GM12878 (cell line): ENCODE data around the gene NPNT. TPM values are rescaled to one million over a fixed set of nuclear protein-coding genes. Genes with fewer than 3 reads are reported as not detected.

Experiments used
- ATAC-seq: fragments of 200-7000 bp; cut with Tn5 transposase; 3 replicates; pipeline ENCODE4 v1.9.1; 2020; ENCODE audit warnings: mild to moderate bottlenecking, moderate library complexity
- BruUV-seq: library from RNA; stranded (reverse); fragments of 400-500 nt; replicated peaks from 2 replicates; lab custom pipeline; 2021; lab: Mats Ljungman, UMichigan
- CTCF ChIA-PET: fragments of 300-600 bp; sonication (Branson Sonifier 250); formaldehyde crosslinking; extraction: SDS; loops from one replicate; lab custom pipeline; 2021; ENCODE audit warnings: inconsistent platforms; lab: Yijun Ruan, JAX
- POLR2A ChIA-PET: fragments of 350-600 bp; formaldehyde crosslinking; extraction: SDS; loops from one replicate; lab custom pipeline; 2021; ENCODE audit warnings: inconsistent platforms; lab: Charles Lee
- RAD21 ChIA-PET: fragments of 300-600 bp; sonication (Branson Sonifier 250); formaldehyde crosslinking; loops from one replicate; lab custom pipeline; 2023; ENCODE audit warnings: antibody characterized with exemption; ENCODE audit not compliant: unreplicated experiment; lab: Charles Lee
- SMC1A ChIA-PET: fragments of 300-600 bp; sonication (Branson Sonifier 250); formaldehyde crosslinking; loops from one replicate; lab custom pipeline; 2023; ENCODE audit not compliant: unreplicated experiment, uncharacterized antibody; lab: Charles Lee
- DNase-seq: peaks from one replicate; pipeline ENCODE4 v3.0.0-alpha.2; 2011; ENCODE audit warnings: low read depth, low spot score
- FAIRE-seq: peaks from 3 replicates; lab custom pipeline; 2011; peaks lifted over from hg19 to GRCh38; lab: Jason Lieb, UNC
- H2AFZ ChIP-seq: 2 replicates; pipeline ENCODE4 v1.6.0; 2011; ENCODE audit warnings: low read depth, low read length, control low read depth; ENCODE audit not compliant: control insufficient read depth
- H3K27ac ChIP-seq: 2 replicates; pipeline ENCODE4 v1.5.1; 2011; ENCODE audit warnings: control low read depth; ENCODE audit not compliant: control insufficient read depth, insufficient read depth
- H3K27me3 ChIP-seq, 2 experiments: replicated peaks in 1 of 2; 2 replicates each; pipeline versions ENCODE4 v1.6.0 to v1.6.1; 2011; ENCODE audit warnings: low read length in 1 of 2; ENCODE audit not compliant: control insufficient read depth in 2 of 2, insufficient read depth in 2 of 2
- H3K36me3 ChIP-seq, 2 experiments: 2 replicates each; pipeline ENCODE4 v1.5.1; 2011; ENCODE audit warnings: low read length in 1 of 2; ENCODE audit not compliant: control insufficient read depth in 2 of 2, insufficient read depth in 2 of 2
- H3K4me1 ChIP-seq: 2 replicates; pipeline ENCODE4 v1.6.1; 2011; ENCODE audit warnings: mild to moderate bottlenecking, low read length, moderate library complexity, mixed read lengths; ENCODE audit not compliant: control insufficient read depth, insufficient read depth
- H3K4me2 ChIP-seq: 2 replicates; pipeline ENCODE4 v1.6.0; 2011; ENCODE audit warnings: control low read depth; ENCODE audit not compliant: control insufficient read depth, insufficient read depth
- H3K4me3 ChIP-seq: fragments of 200-600 bp; sonication (generic); 2 replicates; pipeline ENCODE4 v1.5.1; 2016
- H3K79me2 ChIP-seq: 2 replicates; pipeline ENCODE4 v1.6.0; 2011; ENCODE audit warnings: low read length; ENCODE audit not compliant: control insufficient read depth, insufficient read depth
- H3K9ac ChIP-seq: 2 replicates; pipeline ENCODE4 v1.8.0; 2011; ENCODE audit warnings: low read length, control low read depth, mixed read lengths; ENCODE audit not compliant: control insufficient read depth, insufficient read depth
- H3K9me3 ChIP-seq: replicated peaks from 3 replicates; pipeline ENCODE4 v1.5.1; 2011; ENCODE audit warnings: mild to moderate bottlenecking, low read length; ENCODE audit not compliant: control insufficient read depth, insufficient read depth
- H4K20me1 ChIP-seq: 2 replicates; pipeline ENCODE4 v1.6.0; 2011; ENCODE audit not compliant: control insufficient read depth, insufficient read depth
- ASH2L ChIP-seq: fragments of 300-600, 200-600 bp; sonication (generic); IDR thresholded peaks from 2 replicates; pipeline ENCODE4 v1.6.1; 2017; ENCODE audit warnings: low read depth, mild to moderate bottlenecking, borderline replicate concordance
- ATF7 ChIP-seq: fragments of 450-650 bp; IDR thresholded peaks from 2 replicates; pipeline ENCODE4 v1.6.1; 2016; ENCODE audit warnings: low read depth, mild to moderate bottlenecking
- BCL11A ChIP-seq: IDR thresholded peaks from 2 replicates; pipeline ENCODE4 v1.6.1; 2011; ENCODE audit warnings: low read depth, low read length
- CEBPB ChIP-seq, 2 experiments: fragments of 150-350 bp in 1 of 2; IDR thresholded peaks; 2 replicates each; pipeline ENCODE4 v1.6.1; 2012 to 2014; ENCODE audit warnings: low read depth in 2 of 2, low read length in 2 of 2, borderline replicate concordance in 1 of 2, inconsistent platforms in 1 of 2
- CHD2 ChIP-seq: IDR thresholded peaks from 2 replicates; pipeline ENCODE4 v1.6.1; 2011; ENCODE audit warnings: low read depth, low read length, improper control_type of control experiment, borderline replicate concordance
- CHD4 ChIP-seq: fragments of 200-600 bp; sonication (generic); IDR thresholded peaks from 2 replicates; pipeline ENCODE4 v1.6.1; 2016; ENCODE audit warnings: mild to moderate bottlenecking
- ESRRA ChIP-seq: IDR thresholded peaks from 2 replicates; pipeline ENCODE4 v1.6.1; 2012; ENCODE audit warnings: mild to moderate bottlenecking, low read length, improper control_type of control experiment
- ETV6 ChIP-seq, 2 experiments: fragments of 450-650 bp in 1 of 2; IDR thresholded peaks in 1 of 2; conservative IDR thresholded peaks in 1 of 2; 2 replicates each; pipeline ENCODE4 v1.6.1; 2014; ENCODE audit warnings: antibody characterized with exemption in 1 of 2, borderline replicate concordance in 1 of 2, low read depth in 1 of 2, mild to moderate bottlenecking in 1 of 2, moderate library complexity in 1 of 2
- GABPA ChIP-seq: IDR thresholded peaks from 2 replicates; pipeline ENCODE4 v1.6.1; 2014; ENCODE audit warnings: antibody characterized with exemption, low read depth, mild to moderate bottlenecking, inconsistent platforms
- IKZF1 ChIP-seq: fragments of 450-650 bp; conservative IDR thresholded peaks from 2 replicates; pipeline ENCODE4 v1.6.1; 2017; ENCODE audit warnings: antibody characterized with exemption, mild to moderate bottlenecking
- KAT2A ChIP-seq: conservative IDR thresholded peaks from 2 replicates; pipeline ENCODE4 v1.6.1; 2011; ENCODE audit warnings: low read depth, low read length; ENCODE audit not compliant: control insufficient read depth
- MTA2 ChIP-seq: fragments of 450-650 bp; IDR thresholded peaks from 2 replicates; pipeline ENCODE4 v1.6.1; 2016; ENCODE audit warnings: low read depth, mild to moderate bottlenecking, moderate library complexity
- MTA3 ChIP-seq: IDR thresholded peaks from 2 replicates; pipeline ENCODE4 v1.6.1; 2012; ENCODE audit warnings: low read length, inconsistent platforms, borderline replicate concordance
- MYB ChIP-seq: fragments of 150-350 bp; IDR thresholded peaks from 2 replicates; pipeline ENCODE4 v1.6.1; 2014; ENCODE audit warnings: mild to moderate bottlenecking, low read depth, low read length, borderline replicate concordance
- NFXL1 ChIP-seq: fragments of 450-650 bp; IDR thresholded peaks from 2 replicates; pipeline ENCODE4 v1.6.1; 2017; ENCODE audit warnings: antibody characterized with exemption, mild to moderate bottlenecking, borderline replicate concordance
- NR2C2 ChIP-seq: IDR thresholded peaks from 2 replicates; pipeline ENCODE4 v1.6.1; 2011; ENCODE audit warnings: borderline replicate concordance, low read depth; ENCODE audit not compliant: control insufficient read depth, insufficient read length
- PKNOX1 ChIP-seq: fragments of 450-650 bp; IDR thresholded peaks from 2 replicates; pipeline ENCODE4 v1.6.1; 2016; ENCODE audit warnings: mild to moderate bottlenecking
- POU2F2 ChIP-seq: IDR thresholded peaks from 3 replicates; pipeline ENCODE4 v1.6.1; 2011; ENCODE audit warnings: low read depth, mild to moderate bottlenecking, low read length, borderline replicate concordance
- TAF1 ChIP-seq: IDR thresholded peaks from 2 replicates; pipeline ENCODE4 v1.6.1; 2011; ENCODE audit warnings: mild to moderate bottlenecking, low read depth, low read length, borderline replicate concordance
- TCF12 ChIP-seq: IDR thresholded peaks from 2 replicates; pipeline ENCODE4 v1.6.1; 2011; ENCODE audit warnings: low read depth, mild to moderate bottlenecking, low read length
- TCF3 ChIP-seq: IDR thresholded peaks from 2 replicates; pipeline ENCODE4 v1.6.1; 2012; ENCODE audit warnings: low read depth, mild to moderate bottlenecking, low read length, borderline replicate concordance; ENCODE audit not compliant: insufficient read depth
- ZNF622 ChIP-seq: fragments of 450-650 bp; IDR thresholded peaks from 2 replicates; pipeline ENCODE4 v1.6.1; 2017; ENCODE audit warnings: mild to moderate bottlenecking, inconsistent platforms
- WGBS: methylation state at CpG from one replicate; pipeline ENCODE4 v1.1.6; 2016; ENCODE audit warnings: low lambda C conversion rate; ENCODE audit not compliant: insufficient replicate concordance, insufficient coverage; ENCODE audit errors: missing lambda C conversion rate; 5-methylcytosine and 5-hydroxymethylcytosine counted together
- in situ Hi-C: fragments of 300-500 bp; cut with MboI; formaldehyde crosslinking; loops from 9 replicates; pipeline ENCODE4 v1.14.3; 2018; ENCODE audit warnings: mixed read lengths
- intact Hi-C: fragments of 100-400 bp; cut with micrococcal nuclease; formaldehyde crosslinking; loops from one replicate; pipeline ENCODE4 v1.14.2; 2022; ENCODE audit not compliant: unreplicated experiment
- polyA plus RNA-seq, 11 experiments: library from polyadenylated mRNA; depleted of rRNA in 4 of 11; unstranded in 6 of 11; stranded (reverse) in 5 of 11; fragments of >200 nt; fragmentation: Nextera tagmentation in 4 of 11; fragmentation: Illumina TruSeq in 1 of 11; extraction: Ambion mirVana in 4 of 11; extraction: Trizol in 1 of 11; gene quantifications; 1 replicate in 1 of 11; 2 replicates in 10 of 11; pipeline versions ENCODE4 v1.2.1 to v1.2.3, GENCODE V29; 2011 to 2016; ENCODE audit warnings: inconsistent platforms in 2 of 11, missing spikeins in 2 of 11, low read depth in 1 of 11
- total RNA-seq, 4 experiments: library from RNA; depleted of rRNA in 3 of 4; stranded (reverse); fragments of >200 nt in 3 of 4; fragmentation: Illumina TruSeq in 1 of 4; extraction: Trizol in 1 of 4; gene quantifications; 2 replicates each; pipeline versions ENCODE4 v1.2.1 to v1.2.3, GENCODE V29; 2013 to 2021
- TF ChIP-seq, protein P1 (sequence below): IDR thresholded peaks from 2 replicates; pipeline ENCODE4 v1.6.1; 2011; ENCODE audit warnings: borderline replicate concordance, low read depth, mild to moderate bottlenecking, moderate library complexity, mixed read lengths, low read length; ENCODE audit not compliant: insufficient read depth; ENCODE audit errors: extremely low read length

The NPNT gene
- total and polyA plus RNA-seq, 10 of the 15 experiments (the other 5 are each of a cell fraction or from before 2014, with no cell fraction given): 0.18 to 70.5 (median 54.1) TPM

- TF ChIP-seq MYB (no peak), BCL11A (no peak), ZNF622 (no peak), CHD2 (no peak), MTA2 (no peak), NFXL1 (no peak), TAF1 (no peak)
- TF ChIP-seq, protein P1, sequence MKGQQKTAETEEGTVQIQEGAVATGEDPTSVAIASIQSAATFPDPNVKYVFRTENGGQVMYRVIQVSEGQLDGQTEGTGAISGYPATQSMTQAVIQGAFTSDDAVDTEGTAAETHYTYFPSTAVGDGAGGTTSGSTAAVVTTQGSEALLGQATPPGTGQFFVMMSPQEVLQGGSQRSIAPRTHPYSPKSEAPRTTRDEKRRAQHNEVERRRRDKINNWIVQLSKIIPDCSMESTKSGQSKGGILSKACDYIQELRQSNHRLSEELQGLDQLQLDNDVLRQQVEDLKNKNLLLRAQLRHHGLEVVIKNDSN: no peak
Measured at GRCh38 chr4:105976915-105977314, 81.6 kb downstream of the NPNT start (continued).

DNA sequence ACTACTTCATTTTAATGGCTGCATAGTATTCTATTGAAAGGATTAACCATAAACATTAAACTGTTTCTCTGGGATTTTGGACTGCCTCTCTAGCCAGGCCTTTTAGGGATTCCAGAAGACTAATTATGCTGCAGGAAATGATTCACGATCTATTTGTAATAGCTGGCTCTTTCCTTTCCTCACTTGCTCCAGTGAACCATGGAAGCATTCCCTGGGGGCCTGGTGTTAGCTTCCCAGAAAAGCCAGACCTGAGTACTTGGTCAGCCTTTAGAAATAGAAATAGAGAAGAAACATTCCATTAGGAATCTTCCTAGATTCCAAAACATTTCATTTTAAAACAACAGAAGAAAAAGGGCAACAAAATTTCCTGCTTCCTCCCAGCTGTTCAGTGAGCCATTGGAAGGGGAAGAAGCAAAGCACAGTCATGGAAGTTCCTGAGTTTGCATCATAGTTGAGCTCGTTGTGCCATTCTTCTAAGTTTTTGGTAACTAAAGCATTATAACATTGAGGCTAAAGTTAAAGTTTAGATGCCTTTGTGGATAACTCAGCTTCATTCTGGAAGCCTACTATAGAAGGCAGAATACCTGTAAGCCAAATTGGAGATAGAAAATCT lies 83.5 kb downstream of the NPNT start:
- no peaks in the 10 kb centered on the region for H3K36me3 ChIP-seq
- in situ Hi-C loops: no loop called here
- H3K4me2 ChIP-seq: no peak overlapping the region
- H3K27ac ChIP-seq: no peak overlapping the region
- BruUV-seq: no TSS peak
- no peak for TF ChIP-seq ESRRA
- TF ChIP-seq ASH2L: no peak
- TF ChIP-seq NR2C2: no peak
- no peak for TF ChIP-seq PKNOX1
- no peak for TF ChIP-seq KAT2A
- no peak for TF ChIP-seq POU2F2
- TF ChIP-seq MTA3: no peak
- TF ChIP-seq IKZF1: no peak
- no peak for TF ChIP-seq BCL11A
- no peak for TF ChIP-seq CHD4
- TF ChIP-seq CEBPB (IDR thresholded peaks at IDR 0.05; ENCODE audit: borderline replicate concordance in 1 of 2, low read depth in 2 of 2, low read length in 2 of 2): no peak
- no peak for TF ChIP-seq TCF3
- TF ChIP-seq TCF12: no peak
- TF ChIP-seq ATF7: no peak
- TF ChIP-seq GABPA: no peak
- no peak for TF ChIP-seq ETV6 (conservative IDR thresholded peaks at IDR 0.05 in 1 of 2, IDR thresholded peaks at IDR 0.05 in 1 of 2; ENCODE audit: borderline replicate concordance in 1 of 2, low read depth in 1 of 2)
- TF ChIP-seq, all 136 proteins: peak for 0
- Histone ChIP-seq H4K20me1 (no peaks in the 10 kb centered on the region), H3K4me1 (no peaks in the 10 kb centered on the region), H3K4me3 (no peak overlapping the region), H3K27me3 (no peaks in the 10 kb centered on the region), H3K9ac (no peak overlapping the region), H3K9me3 (no peaks in the 10 kb centered on the region), H2AFZ (no peak overlapping the region), H3K79me2 (no peaks in the 10 kb centered on the region)
- CTCF ChIA-PET: interaction anchor here (0.6 kb wide), 1 partner anchor 145 kb away, joined by 3 read pairs; no protein-coding TSS in a partner anchor
- FAIRE-seq (no peak), DNase-seq (no peak), ATAC-seq (no peak)
- RAD21 ChIA-PET: no interaction called here
- WGBS: 29% methylated on average over 2 of the region's 2 CpGs
- POLR2A ChIA-PET: no interaction called here
- intact Hi-C loops: no loop called here
- SMC1A ChIA-PET: interaction anchor here (1.0 kb wide), 1 partner anchor 39 kb away, joined by 3 read pairs; no protein-coding TSS in a partner anchor
